CD4-positive, alpha-beta T cell treated with Interleukin-17A for 4 hours (primary cell): ENCODE results near the gene CCR8.

Experiments used
- DNase-seq: peaks from one replicate; pipeline ENCODE4 v3.0.0-alpha.2; 2020; ENCODE audit warnings: mixed read lengths

Gene CCR8, protein sequence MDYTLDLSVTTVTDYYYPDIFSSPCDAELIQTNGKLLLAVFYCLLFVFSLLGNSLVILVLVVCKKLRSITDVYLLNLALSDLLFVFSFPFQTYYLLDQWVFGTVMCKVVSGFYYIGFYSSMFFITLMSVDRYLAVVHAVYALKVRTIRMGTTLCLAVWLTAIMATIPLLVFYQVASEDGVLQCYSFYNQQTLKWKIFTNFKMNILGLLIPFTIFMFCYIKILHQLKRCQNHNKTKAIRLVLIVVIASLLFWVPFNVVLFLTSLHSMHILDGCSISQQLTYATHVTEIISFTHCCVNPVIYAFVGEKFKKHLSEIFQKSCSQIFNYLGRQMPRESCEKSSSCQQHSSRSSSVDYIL

DNA sequence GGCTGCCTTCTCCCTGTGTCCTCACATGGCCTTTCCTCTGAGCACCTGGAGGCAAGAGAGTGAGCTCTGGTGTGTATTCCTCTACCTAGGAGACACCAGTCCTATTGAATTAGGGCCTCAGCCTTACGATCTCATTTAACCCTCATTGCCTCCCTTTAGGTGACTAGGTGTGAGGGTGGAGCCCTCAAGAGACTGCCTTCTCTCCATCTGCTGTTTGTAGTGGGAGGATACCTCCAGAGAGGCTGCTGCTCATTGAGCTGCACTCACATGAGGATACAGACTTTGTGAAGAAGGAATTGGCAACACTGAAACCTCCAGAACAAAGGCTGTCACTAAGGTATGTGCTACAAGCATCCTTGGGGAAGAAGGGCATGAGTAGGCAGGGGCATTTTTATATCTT, at the start of gene CCR8:
CCR8 (plus strand) TSS at position 217 of the 400 bp plus-strand sequence. CDS start 2,623 bp downstream, outside the sequence.
- no peak for DNase-seq

GRCh38 chr3:39279745-39280517, 49.6 kb upstream of the CCR8 start, which contains the start of gene CX3CR1:
TSS of gene CX3CR1 (minus strand) at chr3:39280036. CDS start at chr3:39266509, 13,527 bp downstream.
- no peak for DNase-seq

- no peak for DNase-seq
Measured at GRCh38 chr3:39280571-39280970, 48.9 kb upstream of the CCR8 start.

- no peak for DNase-seq
Measured at GRCh38 chr3:39281533-39281932, 48.0 kb upstream of the CCR8 start.

DNA sequence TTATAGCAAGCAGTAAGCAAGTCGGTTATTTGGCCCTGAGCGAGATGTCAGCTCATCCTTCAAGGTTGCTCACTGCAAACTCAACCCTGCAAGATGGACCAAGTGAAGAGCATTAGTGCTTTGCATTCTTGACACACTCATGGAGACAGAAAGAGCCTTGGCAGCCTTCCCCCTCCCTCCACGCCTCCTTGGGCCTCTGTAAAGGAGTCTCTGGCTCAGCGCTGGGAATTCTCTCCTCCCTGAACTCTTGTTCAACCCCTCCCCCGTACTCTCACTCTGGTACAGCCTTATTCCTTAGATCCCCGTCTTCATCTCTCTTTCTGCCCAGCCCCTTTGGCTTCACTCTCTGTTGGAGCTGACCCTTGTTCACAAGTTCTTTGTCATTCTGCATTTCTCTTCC, 47.5 kb upstream of the CCR8 start:
- no peak for DNase-seq

DNA sequence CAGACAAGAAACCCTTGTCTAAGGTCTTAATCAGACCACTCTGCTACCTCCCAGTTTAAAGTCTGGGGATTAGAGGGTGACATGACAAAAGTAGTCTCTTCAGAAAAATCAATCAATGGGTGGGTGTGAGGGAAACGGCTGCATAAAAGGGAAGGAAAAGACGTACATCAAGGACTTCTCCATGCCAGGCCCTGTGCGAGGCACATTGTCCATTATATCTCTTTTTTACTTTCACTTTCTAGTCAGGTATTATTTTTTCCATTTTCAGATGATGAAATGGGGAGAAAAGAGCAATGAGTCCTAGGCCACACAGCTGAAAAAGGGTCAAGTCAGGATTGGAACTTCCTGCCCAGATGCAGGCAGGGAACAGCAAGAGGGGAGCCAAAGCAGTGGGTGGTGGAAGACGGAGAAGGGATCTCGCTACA, 45.0 kb upstream of the CCR8 start:
- DNase-seq, result no peak

DNA sequence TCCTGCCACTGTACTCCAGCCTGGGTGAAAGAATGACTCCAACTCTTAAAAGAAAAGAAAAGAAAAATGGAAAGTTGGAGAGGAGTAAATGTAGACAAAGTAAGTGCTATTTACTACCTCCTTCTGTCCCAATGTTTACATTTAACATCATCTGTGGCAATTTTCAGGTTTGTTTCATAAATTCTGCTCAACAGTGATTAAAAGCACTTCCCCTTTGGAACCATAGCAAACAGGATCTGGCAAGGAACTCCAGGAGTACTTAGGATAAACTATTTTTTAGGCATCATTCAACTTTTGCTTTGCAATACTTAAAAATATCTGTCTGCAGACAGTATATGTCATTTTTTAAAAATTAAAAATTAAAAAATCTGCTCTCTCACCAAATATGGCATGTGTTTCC, 44.2 kb upstream of the CCR8 start:
- DNase-seq, result no peak

GRCh38 chr3:39286771-39287170, 42.7 kb upstream of the CCR8 start:
- no peak for DNase-seq

DNA sequence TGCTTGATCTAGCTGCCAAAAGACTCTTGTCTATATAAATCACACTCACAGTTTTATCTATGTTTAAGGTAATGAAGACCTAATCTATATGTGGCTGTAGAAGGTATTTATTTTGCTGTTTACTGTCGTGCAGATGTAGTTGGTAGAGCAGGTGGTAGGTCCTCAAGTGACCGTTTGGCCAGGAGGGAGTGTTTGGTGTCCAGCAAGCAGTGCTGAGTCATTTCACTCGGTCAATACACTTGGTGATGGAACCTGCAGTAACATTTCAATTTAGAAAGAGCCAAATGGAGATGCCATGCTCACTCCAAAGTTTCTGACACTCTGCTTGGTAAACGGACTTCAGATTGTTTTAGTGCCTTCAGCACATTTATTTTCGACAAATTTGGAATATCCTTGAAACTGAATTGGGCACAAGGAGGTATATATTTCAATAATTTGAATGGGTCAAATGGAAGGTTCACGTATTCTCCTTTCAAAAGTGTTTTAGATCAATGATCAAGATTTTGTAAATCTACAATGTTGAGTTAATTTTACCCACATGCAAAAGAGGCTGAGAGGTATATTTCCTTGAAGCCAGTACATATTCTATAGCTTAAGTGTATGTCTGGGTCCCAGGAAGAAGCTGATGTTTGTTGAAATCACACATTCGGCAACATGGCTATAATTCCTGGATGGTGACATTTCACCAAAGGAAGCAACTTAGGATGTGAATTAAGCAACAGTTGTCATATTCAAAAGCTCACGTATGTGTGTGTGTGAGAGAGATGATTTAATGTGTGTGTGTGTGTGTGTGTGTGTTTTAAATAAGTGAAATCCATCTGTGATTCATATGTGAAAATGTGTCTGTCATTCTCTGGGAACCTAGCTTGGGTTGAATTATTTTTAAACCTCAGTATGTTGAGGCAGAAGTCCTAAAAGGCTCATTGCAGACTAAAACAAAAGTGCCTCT, 42.0 kb upstream of the CCR8 start:
- no peak for DNase-seq

DNA sequence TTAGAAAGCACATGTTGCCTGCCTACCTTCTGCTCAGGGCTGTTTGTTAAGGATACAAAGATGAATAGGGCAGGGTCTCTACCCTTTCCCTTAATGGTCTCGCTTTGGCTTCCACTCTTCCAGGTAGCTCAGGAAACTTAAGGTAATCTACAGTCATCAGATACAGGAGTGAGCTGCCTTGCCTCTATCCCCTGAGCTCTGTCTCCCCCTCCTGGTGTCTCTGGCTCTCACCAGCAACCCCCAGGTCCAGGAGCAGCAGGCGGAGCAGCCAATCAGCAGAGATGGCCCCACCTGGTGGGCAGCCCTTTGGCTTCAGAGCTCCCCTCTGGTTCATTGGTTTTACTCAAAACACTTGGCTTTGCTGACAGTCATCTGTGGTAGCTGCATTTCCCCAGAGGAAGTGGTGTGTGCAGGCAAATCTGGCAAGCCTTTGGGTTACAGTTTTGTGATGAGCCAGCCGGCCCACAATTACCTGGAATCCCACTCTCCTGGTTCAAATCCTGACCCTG, 41.2 kb upstream of the CCR8 start:
- peak; percentile 85 for DNase-seq

DNA sequence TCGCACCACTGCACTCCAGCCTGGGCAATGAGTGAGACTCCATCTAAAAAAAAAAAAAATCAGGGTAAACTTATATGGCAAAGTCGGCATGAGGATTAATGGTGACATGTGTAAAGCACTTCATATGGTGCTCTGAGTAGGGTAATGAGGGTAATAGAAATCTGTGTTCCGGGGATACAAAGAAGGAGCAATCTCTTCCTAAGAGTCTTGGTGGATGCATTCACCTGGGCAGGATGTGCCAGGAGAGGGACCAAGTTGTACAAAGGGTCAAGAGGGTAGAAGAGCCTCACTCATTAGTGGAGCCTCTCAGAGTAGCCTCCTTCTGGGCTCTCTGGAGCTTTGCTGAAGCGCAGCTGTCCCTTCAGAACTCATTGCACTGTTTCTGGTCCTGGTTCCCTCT, 40.4 kb upstream of the CCR8 start:
- DNase-seq, result no peak

GRCh38 chr3:39290255-39290654, 39.3 kb upstream of the CCR8 start:
- no peak for DNase-seq

GRCh38 chr3:39291903-39292329, 37.6 kb upstream of the CCR8 start:
- peak; percentile 81 for DNase-seq

DNA sequence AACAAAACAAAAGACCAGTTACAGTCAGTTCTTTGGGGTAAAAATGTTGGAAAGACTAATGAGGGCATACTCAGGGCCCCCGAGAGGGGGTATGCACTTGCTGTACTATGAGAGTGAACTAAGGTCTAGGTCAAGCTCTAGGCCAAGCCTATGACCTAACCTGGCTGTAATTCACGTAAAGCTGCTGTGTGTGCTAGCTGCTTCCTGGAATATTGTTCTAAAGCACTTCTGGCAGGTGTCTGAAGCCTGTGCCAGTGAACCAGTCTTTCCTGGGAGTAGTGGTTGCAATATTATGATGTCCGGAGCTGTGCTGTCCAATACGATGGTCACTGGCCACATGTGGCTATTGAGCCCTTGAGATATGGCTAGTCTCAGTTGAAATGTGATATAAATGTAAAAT, 36.5 kb upstream of the CCR8 start:
- DNase-seq, result no peak

GRCh38 chr3:39294446-39295183, 34.9 kb upstream of the CCR8 start:
- DNase-seq, result peak; percentile 55

GRCh38 chr3:39295184-39295775, 34.2 kb upstream of the CCR8 start:
- no peak for DNase-seq

DNA sequence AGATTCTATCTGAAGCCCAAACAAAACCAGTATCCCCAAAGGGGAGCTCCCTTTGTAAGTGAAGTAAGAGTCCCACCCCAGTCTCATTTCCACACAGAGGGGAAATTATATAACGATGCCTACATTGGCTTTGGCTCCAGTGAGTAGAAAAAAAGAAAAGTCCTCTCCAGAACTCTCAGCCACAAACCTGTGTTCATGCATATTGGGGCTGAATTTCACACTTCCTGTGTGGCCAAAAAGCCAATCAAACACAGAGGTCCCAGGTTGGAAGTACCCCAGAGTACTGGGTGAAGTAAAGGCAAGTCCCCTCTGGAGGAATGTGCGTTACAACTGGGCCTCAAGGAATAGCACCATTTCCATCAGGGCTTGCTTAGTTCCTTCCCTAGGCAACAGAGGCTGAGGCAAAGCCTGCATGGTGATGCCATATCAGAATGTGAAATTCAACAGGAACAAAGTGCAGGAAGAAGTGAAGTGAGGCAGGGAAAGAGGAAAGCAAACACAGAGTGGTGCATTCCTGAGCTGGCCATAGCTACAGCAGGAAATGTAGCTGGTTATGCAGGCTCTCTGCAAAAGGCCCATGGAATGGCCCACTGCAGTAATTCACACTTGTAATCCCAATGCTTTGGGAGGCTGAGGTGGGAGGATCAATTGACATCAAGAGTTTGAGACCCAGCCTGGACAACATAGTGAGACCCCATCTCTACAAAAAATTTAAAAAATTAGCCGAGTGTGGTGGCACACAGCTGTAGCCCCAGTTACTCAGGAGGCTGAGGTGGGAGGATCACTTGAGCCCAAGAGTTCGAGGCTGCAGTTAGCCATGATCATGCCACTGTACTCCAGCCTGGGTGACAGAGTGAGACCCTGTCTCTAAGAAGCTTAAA, 33.1 kb upstream of the CCR8 start:
- DNase-seq, result no peak

DNA sequence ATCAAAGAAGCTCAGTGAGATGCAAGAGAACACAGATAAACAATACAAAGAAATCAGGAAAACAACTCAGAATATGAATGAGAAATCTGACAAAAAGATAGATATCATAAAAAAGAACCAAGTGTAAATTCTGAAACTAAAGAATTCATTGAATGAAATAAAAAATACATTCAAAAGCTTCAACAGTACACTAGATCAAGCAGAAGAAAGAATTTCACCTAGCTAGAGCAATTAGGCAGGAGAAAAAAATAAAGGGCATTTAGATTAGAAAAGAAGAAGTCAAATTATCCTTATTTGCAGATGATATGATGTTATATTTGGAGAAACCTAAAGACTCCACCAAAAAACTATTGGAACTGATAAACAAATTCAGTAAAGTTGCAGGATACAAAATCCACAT, 30.2 kb upstream of the CCR8 start:
- no peak for DNase-seq

GRCh38 chr3:39302178-39302577, 27.3 kb upstream of the CCR8 start:
- no peak for DNase-seq

DNA sequence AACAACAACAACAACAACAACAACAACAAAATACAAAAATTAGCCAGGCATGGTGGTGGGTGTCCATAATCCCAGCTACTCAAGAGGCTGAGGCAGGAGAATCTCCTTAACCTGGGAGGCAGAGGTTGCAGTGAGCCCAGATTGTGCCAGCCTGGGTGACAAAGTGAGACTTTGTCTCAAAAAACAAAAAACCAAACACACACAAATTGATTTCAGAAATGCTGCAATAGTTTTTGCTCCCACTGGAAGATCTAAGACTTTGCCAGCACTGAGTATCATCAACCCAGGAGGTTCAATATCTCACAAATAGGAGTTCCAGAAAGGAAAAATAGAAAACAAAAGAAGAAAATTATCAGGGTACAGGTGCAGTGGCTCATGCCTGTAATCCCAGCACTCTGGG, 16.2 kb upstream of the CCR8 start:
- DNase-seq, result no peak

DNA sequence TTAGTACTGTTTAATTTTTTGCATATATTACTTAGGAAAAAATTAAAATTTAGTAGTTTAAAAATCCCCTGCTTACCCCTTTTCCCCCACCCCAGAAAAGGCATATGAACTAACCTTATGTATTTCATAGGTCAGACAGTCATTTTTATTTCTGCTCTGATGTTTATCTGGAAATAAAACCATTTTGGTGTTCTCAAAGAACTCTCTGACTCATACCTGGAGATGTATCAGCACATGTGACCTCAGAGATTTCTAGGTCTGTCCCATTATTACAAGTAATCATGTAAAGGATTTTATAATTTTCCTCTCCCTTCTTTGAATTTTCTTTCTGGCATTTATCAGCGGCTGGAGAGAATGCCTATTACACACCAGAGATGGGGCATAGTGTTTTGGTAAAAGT, 14.1 kb upstream of the CCR8 start:
- DNase-seq, result no peak
